Activated CD4-positive, alpha-beta T cell treated with anti-CD3 and anti-CD28 coated beads, Interleukin-2, amount 50 U/mL, for 1 hour (primary cell): ENCODE measurements around the gene VIPAS39.

Experiments
- DNase-seq: peaks from one replicate; pipeline ENCODE4 v3.0.0-alpha.2; 2020

Gene VIPAS39

GRCh38 chr14:77457522-77458248 is at the start of gene VIPAS39, which contains the start of gene AHSA1:
Gene VIPAS39 (minus strand): TSS chr14:77457601. CDS start chr14:77454102, 3,499 bp downstream.
Gene AHSA1 (plus strand): TSS chr14:77458093. CDS start chr14:77458190, 97 bp downstream.
- DNase-seq: peak; percentile 90

DNA sequence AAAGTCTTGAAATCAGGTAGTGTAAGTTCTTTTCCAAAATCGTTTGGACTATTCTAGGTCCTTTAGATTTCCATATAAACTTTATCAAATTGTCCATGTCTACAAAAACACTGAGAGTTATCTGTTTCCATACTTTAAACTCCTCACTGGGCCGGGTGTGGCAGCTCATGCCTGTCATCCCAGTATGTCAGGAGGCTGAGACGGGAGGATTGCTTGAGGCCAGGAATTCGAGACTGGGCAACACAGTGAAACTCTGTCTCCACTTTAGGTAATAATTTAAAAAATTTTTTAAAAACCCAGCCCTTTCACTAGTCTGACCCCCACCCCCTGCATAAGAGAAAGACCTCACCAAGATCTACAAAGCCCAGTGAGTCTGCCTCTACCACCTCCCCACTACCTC is 47.6 kb upstream of the VIPAS39 start:
- DNase-seq: no peak

GRCh38 chr14:77503138-77503537 is 45.7 kb upstream of the VIPAS39 start:
- DNase-seq: no peak

DNA sequence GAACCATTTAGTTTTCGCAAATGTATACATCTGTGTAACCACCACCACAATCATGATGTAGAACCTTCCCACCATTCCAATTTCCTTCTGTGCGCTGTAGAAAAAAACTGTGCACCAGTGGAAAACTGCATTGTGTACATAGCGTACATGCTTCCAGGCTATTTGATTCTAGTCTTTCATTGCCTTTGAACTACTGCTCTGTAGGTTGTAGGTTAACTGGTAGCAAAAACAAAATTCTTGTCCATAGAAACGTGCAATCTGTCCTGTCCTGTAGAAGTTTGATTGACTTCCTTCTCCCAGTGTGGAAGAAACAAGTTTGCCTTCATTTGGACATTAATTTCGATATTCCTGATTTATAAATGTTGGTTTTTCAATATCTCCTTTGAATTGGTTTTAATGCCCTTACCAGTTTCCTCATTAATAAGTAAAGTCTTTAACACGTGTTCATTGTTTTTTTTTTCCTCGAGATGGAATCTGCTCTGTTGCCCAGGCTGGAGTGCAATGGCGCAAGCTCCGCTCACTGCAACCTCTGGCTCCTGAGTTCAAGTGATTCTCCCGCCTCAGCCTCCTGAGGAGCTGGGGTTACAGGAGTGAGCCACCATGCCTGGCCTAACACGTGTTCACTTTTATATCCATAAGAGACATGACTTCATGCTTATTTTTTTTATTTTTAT is 44.8 kb upstream of the VIPAS39 start:
- no peak for DNase-seq

DNA sequence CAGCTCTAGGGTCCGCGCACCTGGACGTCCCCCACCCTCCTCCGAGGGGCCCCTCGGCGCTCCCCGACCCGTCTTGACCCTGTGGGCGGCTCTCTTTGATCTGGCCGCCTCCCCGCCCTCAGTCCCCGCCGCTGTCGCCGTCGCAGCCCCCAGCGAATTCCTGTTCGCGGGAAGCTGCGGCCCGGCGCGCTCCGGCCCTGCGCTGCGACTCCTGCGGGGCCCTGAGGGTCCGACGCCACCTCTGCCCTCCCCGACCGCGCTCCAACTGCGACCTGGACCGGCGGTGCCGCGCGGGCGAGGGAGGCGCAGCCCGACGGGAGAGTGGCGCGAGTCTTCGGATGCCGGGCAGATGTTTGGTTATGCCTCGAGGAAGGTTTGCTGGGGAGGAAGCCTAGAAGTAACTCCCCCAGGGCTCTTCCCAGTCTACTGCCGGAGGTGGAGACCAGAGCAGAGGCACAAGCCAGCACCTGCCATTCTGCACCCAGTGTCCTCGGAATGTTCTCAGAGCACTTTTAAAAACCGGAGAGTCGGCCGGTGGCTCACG is 41.7 kb upstream of the VIPAS39 start:
- no peak for DNase-seq

DNA sequence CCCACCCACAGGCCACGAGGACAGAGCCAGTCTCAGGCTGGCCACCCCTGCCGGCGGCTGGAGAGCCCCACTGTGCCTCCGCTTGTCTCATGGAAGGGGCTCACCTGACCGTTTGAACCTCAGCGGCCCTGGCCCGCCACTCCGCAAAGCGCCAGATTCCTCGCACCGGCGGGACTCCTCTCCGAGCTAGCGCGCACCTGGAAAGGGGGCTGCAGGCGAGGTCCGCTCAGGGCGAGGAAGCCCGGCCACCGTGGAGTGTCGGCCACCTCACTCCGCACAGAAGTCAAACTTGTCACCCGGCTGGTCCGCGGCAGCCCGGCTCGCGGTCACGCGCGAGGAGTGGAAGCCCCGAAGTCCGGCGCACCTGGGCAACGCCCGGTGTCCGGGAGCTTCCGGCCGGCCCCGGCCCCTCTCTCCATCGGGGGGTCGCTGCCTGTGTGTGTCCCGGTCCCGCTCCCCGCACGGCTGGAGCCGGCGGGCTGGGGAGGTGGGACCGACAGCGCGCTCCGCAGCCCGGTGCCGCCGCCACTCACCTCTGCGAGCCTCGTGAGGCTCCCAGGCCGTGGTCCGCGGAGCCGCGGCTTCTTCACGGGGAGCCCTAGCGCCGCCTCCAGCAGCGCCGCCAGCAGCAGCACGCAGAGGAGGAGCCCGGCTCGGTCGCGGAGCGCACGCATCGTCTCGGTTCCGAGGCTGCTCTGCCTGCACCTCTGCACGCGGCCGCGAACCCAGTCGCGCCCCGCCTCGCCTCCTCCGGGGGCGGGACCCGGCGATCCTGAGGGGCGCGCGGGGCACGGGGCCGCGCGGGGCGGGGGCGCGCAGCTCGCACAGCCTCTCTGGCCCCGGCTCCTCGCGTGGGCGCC is 40.9 kb upstream of the VIPAS39 start, which contains the start of gene ISM2:
Gene ISM2, minus strand, starts transcription at position 697 of the 860 bp plus-strand sequence. Its CDS starts 23 bp downstream, at position 674.
- DNase-seq: peak; percentile 36

GRCh38 chr14:77495334-77495733 is 37.9 kb upstream of the VIPAS39 start:
- no peak for DNase-seq

- no peak for DNase-seq
These were observed 33.7 kb upstream of the VIPAS39 start for GRCh38 chr14:77491056-77491455.

DNA sequence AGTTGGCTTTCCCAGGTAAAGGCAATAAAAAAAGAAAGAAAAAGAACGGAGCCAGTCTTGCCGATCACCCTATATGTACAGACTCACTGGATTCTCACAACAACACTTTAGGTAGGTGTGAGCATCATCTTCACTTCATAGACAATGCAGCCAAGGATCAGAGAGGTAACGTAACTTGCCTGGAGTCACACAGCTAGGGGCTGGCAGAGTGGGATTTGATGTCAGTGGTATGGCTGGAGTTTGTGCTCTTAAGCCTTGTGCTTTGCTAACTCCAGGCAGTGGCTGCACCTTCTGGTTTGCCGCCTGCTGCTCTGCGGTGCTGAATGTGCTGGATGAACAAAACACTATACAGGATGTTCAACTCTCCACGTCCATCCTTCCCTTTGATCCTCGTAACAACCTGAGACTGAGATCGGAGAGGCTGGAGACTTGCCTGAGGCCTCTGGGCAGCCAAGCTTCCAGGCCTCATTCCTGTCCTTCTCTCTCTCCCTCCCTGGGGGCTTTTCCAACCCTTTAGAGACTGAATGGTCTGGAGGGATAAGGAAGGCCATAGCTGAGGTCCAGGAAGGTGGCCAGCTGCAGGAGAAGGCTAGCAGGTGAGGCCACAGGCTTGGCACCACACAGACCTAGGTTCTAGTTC is 33.1 kb upstream of the VIPAS39 start:
- no peak for DNase-seq

GRCh38 chr14:77489041-77489440 is 31.6 kb upstream of the VIPAS39 start:
- no peak for DNase-seq

GRCh38 chr14:77488558-77488957 is 31.2 kb upstream of the VIPAS39 start:
- DNase-seq: no peak

DNA sequence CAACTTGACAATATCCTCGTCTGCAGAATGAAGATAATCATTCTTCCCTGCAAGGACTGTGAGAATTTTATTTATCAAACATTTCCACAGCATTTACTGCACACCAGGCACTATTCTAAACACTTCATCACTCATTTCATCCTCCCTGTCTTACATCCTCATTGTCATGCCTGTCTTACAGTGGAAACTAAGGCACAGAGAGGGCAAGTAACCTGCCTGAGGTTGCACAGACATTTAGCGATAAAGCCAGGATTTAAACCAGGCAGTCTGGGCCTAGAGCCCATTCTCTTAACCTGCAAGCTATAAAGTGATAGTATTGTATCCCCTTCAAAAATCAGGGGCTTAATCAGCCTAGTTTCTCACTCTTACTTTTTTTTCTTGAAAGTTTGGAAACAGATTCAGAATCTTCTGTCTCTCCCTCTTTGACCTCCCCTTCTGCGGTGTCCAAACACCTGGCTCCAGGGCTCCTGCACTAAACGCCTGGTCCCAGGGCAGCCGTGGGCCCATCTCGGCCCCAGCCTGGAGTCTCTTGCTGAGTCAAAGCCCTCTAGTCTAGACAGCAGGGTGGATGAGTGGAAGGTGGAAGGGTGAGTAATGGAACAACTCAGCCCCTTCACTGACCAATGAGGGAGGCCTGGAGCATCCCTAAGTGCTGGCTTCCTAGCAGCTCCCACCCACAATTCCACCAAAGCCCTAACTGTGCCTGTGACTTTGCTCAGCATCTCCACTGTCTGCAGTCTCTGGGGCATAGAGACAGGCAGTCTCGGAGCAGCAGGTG is 28.7 kb upstream of the VIPAS39 start:
- DNase-seq: no peak

DNA sequence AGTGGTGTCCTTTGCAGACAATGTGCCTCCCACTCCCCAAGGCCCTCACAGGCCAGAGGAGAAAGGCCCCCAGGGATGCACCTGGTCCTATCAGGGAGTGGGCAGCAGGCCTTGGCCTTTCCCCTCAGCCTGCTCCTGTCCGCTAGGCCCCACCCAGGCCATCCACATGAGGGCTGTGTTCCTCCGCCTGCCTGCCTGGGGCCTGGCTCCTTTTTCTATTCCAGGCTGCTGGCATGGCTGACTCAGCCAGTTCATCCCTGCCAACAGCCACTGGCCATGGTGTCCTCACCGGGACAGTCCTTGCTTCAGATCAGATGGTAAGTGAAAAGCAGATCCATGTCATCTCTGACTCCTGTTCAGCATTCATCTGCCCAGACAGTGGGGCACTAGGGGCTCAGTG is 27.9 kb upstream of the VIPAS39 start:
- no peak for DNase-seq

DNA sequence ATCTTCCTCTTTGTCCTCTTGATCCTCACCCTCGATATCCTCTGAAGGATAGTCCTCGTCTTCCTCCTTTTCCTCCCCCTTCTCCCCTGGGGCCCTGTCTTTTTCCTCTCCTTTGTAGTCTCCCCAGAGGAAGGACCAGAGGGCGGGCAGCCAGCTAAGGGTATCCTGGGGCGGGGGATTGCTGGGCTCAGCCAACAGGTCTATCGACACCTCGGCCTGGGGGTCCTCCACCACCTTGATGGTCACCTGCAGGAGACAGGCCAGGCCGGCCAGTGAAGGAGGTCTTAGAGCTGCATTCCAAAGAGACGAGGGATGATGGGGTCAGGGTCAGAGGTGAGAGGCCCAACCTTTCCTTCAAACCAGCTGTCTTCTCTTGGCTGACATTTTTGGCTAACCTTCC is 25.0 kb upstream of the VIPAS39 start:
- DNase-seq: no peak

- DNase-seq: no peak
These were observed 21.4 kb upstream of the VIPAS39 start for GRCh38 chr14:77478796-77479195.

- no peak for DNase-seq
These were observed 20.6 kb upstream of the VIPAS39 start for GRCh38 chr14:77478029-77478428.

GRCh38 chr14:77475432-77476115 is 18.2 kb upstream of the VIPAS39 start:
- DNase-seq: no peak

DNA sequence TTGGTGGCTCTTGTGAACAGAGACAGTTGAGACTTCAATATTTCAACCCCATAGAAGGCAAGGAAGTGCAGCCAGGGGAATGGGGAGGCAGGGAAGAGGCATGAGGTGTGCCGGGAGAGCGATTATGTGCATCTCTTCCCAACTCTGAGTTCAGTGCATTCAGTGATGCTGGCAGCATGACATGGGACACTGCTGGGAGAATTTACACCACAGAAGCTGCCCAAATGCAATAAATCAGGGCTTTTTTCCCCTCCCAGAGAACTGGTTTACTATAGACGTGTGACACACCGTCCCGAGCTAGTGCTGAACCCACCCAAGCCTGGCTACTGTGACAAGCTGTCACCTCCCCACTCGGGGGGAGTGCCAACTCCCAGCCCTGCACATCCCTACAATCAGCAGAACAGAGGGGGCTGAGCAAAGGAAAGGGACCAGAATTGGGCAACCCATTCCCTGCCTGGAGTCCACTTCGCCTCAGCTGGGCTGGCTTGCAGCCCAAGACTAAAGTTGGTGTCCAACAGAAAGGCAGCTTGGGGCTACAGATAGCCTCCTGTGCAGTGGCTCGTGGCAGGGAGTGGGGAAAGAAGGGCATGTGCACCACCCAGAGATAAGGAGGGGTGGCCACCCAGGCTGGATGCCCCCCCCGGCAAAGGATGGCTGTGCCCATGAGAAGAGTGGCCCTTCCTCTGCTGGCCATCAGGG is 17.2 kb upstream of the VIPAS39 start:
- no peak for DNase-seq

DNA sequence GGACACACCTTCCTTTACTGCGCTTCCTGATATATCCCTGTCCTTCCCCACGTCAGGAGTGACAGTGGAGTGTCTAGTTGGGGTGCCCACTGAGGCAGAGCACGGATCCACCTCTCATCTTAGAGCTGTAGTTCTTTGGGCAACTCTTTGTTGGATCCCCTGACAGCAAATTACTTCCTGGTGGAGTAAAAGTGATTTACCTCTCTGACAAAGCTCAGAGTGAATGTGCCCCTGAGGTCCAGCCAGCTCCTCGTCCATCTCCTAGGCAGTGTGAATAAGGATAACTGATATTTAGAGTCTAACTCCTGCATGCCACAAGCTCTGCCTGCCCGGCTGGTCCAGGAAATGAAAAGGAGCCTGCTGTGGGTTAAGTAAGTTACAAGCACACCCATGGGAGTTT is 16.5 kb upstream of the VIPAS39 start:
- no peak for DNase-seq

GRCh38 chr14:77470224-77470870 is 12.9 kb upstream of the VIPAS39 start:
- DNase-seq: no peak
